K562 (cell line): ENCODE data around the gene DENND1A. TPM values are rescaled to one million over a fixed set of nuclear protein-coding genes. Genes with fewer than 3 reads are reported as not detected.

Source experiments
- ZBTB40 ChIP-seq, 2 experiments: fragments of 450-650 bp in 1 of 2; sonication (generic) in 1 of 2; formaldehyde crosslinking in 1 of 2; IDR thresholded peaks; 2 replicates each; pipeline versions ENCODE4 v1.7.1 to v1.9.0; 2016 to 2022; ENCODE audit warnings: inconsistent platforms in 1 of 2, mild to moderate bottlenecking in 1 of 2, missing genetic modification reagents in 1 of 2
- polyA plus RNA-seq, 8 experiments: library from polyadenylated mRNA; depleted of rRNA in 4 of 8; stranded (reverse) in 5 of 8; unstranded in 3 of 8; fragments of >200 nt; fragmentation: Nextera tagmentation in 2 of 8; fragmentation: Illumina TruSeq in 1 of 8; extraction: Ambion mirVana in 2 of 8; extraction: Trizol in 1 of 8; gene quantifications; 2 replicates each; pipeline versions ENCODE4 v1.2.1 to v1.2.3, GENCODE V29; 2011 to 2014; ENCODE audit warnings: inconsistent platforms in 1 of 8, missing spikeins in 1 of 8
- total RNA-seq, 7 experiments: library from RNA; depleted of rRNA in 6 of 7; stranded (reverse); fragments of >200 nt in 6 of 7; fragmentation: Illumina TruSeq in 2 of 7; extraction: Trizol in 2 of 7; gene quantifications; 2 replicates each; pipeline versions ENCODE4 v1.2.1 to v1.2.3, GENCODE V29; 2011 to 2021; ENCODE audit warnings: low replicate concordance in 1 of 7

DENND1A gene
- total and polyA plus RNA-seq, 9 of the 15 experiments (the other 6 are each of a cell fraction or from before 2014, with no cell fraction given): 7.6 to 29.5 (median 15.7) TPM

- TF ChIP-seq ZBTB40 (IDR thresholded peaks at IDR 0.05) (no peak), ZBTB40 (CRISPR knock-in tag; IDR thresholded peaks at IDR 0.05) (no peak)
- TF ChIP-seq, all 486 proteins: peak for 0
Measured at GRCh38 chr9:123371228-123371584, 558.7 kb downstream of the DENND1A start (continued).
